Measurements from ENCODE around the gene FMO1.

GRCh38 chr1:171250263-171250662, 2.0 kb downstream of the FMO1 start:
- TF ChIP-seq, protein P1, sequence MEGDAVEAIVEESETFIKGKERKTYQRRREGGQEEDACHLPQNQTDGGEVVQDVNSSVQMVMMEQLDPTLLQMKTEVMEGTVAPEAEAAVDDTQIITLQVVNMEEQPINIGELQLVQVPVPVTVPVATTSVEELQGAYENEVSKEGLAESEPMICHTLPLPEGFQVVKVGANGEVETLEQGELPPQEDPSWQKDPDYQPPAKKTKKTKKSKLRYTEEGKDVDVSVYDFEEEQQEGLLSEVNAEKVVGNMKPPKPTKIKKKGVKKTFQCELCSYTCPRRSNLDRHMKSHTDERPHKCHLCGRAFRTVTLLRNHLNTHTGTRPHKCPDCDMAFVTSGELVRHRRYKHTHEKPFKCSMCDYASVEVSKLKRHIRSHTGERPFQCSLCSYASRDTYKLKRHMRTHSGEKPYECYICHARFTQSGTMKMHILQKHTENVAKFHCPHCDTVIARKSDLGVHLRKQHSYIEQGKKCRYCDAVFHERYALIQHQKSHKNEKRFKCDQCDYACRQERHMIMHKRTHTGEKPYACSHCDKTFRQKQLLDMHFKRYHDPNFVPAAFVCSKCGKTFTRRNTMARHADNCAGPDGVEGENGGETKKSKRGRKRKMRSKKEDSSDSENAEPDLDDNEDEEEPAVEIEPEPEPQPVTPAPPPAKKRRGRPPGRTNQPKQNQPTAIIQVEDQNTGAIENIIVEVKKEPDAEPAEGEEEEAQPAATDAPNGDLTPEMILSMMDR (IDR thresholded peaks at IDR 0.05; ENCODE audit: borderline replicate concordance, extremely low read depth, low read length, poor library complexity, severe bottlenecking), result no peak
- no peak for TF ChIP-seq EZH2 (IDR thresholded peaks at IDR 0.05; ENCODE audit: borderline replicate concordance, low read depth, low read length, severe bottlenecking)
